NOMO-1 treated with dmso at 0.1 percent for 144 hours (cell line): ENCODE results near the gene KAT8.
"Not testable (repeated sequence)": the region's sequence is repeated elsewhere in the genome, so short reads cannot be mapped to it uniquely, and the experiment has no call there.

Source experiments
- DNase-seq: peaks from one replicate; lab custom pipeline; 2025; ENCODE audit not compliant: unreplicated experiment; lab: John Stamatoyannopoulos, UW

Gene KAT8

GRCh38 chr16:31144418-31144817 is 27.0 kb downstream of the KAT8 start:
- DNase-seq = not testable (repeated sequence)

GRCh38 chr16:31145398-31145990 is 28.0 kb downstream of the KAT8 start:
- no peak for DNase-seq

GRCh38 chr16:31147574-31147973 is 30.1 kb downstream of the KAT8 start:
- no peak for DNase-seq

- DNase-seq = no peak
These were observed 30.8 kb downstream of the KAT8 start for GRCh38 chr16:31148281-31148728.

GRCh38 chr16:31148896-31149295 is 31.4 kb downstream of the KAT8 start:
- no peak for DNase-seq

GRCh38 chr16:31149332-31149731 is 31.9 kb downstream of the KAT8 start:
- DNase-seq = no peak

GRCh38 chr16:31149894-31150890 is 32.7 kb downstream of the KAT8 start, which contains the start of gene PRSS36:
Gene PRSS36, minus strand, starts transcription at chr16:31150066. Its CDS starts 31 bp downstream, at chr16:31150035.
- DNase-seq = no peak

- DNase-seq = not testable (repeated sequence)
These were observed 33.5 kb downstream of the KAT8 start for GRCh38 chr16:31150976-31151375.

GRCh38 chr16:31157136-31157535 is 39.7 kb downstream of the KAT8 start:
- peak; percentile 50 for DNase-seq

GRCh38 chr16:31167315-31167714 is 49.9 kb downstream of the KAT8 start:
- no peak for DNase-seq

GRCh38 chr16:31168848-31169247 is 51.4 kb downstream of the KAT8 start:
- DNase-seq = no peak

- not testable (repeated sequence) for DNase-seq
These were observed 52.6 kb downstream of the KAT8 start for GRCh38 chr16:31170048-31170447.

GRCh38 chr16:31177136-31177535 is 59.7 kb downstream of the KAT8 start:
- DNase-seq = no peak

GRCh38 chr16:31179219-31179746 is 61.8 kb downstream of the KAT8 start:
- DNase-seq = no peak

GRCh38 chr16:31179747-31180459 is 62.4 kb downstream of the KAT8 start, which contains the start of gene FUS:
Gene FUS, plus strand, starts transcription at chr16:31180139. Its CDS starts 76 bp downstream, at chr16:31180215.
- DNase-seq = peak; percentile 75
